Activated naive CD8-positive, alpha-beta T cell treated with anti-CD3 and anti-CD28 coated beads for 36 hours (primary cell): ENCODE data around the gene PRKCA. TPM values are rescaled to one million over a fixed set of nuclear protein-coding genes. Genes with fewer than 3 reads are reported as not detected.
"Not testable (repeated sequence)": the region's sequence is repeated elsewhere in the genome, so short reads cannot be mapped to it uniquely, and the experiment has no call there.

Source experiments
- DNase-seq: peaks from one replicate; pipeline ENCODE4 v3.0.0; 2021
- H3K27ac Mint-ChIP-seq: one replicate; pipeline ENCODE4 v1.8.0; 2022; ENCODE audit warnings: mild to moderate bottlenecking, moderate library complexity, mixed read lengths
- H3K27me3 Mint-ChIP-seq: one replicate; pipeline ENCODE4 v1.8.0; 2022; ENCODE audit warnings: mild to moderate bottlenecking, mixed read lengths
- H3K36me3 Mint-ChIP-seq: one replicate; pipeline ENCODE4 v1.8.0; 2021; ENCODE audit warnings: mild to moderate bottlenecking, mixed read lengths
- H3K4me1 Mint-ChIP-seq: one replicate; pipeline ENCODE4 v1.8.0; 2021; ENCODE audit warnings: mixed read lengths
- H3K4me3 Mint-ChIP-seq: one replicate; pipeline ENCODE4 v1.8.0; 2022; ENCODE audit warnings: mild to moderate bottlenecking, moderate library complexity, mixed read lengths
- H3K9me3 Mint-ChIP-seq: one replicate; pipeline ENCODE4 v1.8.0; 2022; ENCODE audit warnings: mixed read lengths
- total RNA-seq, 2 experiments: library from RNA; stranded (reverse); gene quantifications; one replicate each; pipeline ENCODE4 v1.2.3, GENCODE V29; 2021

The PRKCA gene
- total RNA-seq, 2 experiments from 2014 or later: 63.5 to 65.8 TPM

DNA sequence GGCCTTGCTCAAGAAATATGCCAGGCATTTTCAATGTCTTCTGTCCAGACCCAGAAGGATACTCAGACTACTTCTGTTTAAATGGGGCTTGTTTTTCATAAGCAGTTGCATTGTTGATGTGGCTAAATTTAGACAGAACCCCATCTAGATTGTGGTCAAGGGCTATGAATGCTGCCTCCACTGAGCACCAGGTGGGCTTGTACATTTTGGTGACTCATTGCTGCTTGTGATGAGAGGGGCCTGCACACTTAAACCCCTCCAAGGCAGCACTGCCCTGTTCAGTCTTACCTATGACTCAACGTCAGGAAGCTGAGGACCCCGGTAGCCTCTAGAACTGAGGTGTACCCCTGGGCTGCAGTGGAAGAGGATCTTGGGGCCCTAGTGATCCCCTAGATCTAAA, 144.0 kb downstream of the PRKCA start:
- H3K4me1 Mint-ChIP-seq: peaks cover 63% of the 10 kb centered on the region
- no peak overlapping the region for H3K27ac Mint-ChIP-seq
- no peak overlapping the region for H3K4me3 Mint-ChIP-seq
- H3K27me3 Mint-ChIP-seq: no peaks in the 10 kb centered on the region
- peaks cover 49% of the 10 kb centered on the region for H3K36me3 Mint-ChIP-seq
- H3K9me3 Mint-ChIP-seq: peaks cover 4% of the 10 kb centered on the region
- DNase-seq: no peak

DNA sequence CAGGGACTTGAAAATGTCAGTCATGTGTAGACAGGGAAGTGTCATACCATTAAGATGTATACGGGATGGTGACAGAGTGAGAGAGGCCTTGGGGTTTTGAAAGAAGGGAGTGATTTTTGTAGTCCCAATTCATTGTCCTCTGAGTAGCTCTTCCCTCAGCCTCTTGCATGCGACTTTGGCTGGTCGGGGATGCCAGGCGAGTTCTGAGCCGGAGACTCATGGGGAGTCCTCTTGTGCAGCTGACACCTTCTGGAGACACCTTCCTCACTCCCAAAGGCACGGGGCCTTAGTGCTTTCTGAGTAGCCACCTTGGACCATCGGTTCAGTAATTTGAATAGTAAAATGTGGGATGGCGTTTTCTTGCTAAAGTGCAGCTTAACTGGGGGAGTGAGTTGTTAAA, 144.7 kb downstream of the PRKCA start:
- H3K9me3 Mint-ChIP-seq: peaks cover 4% of the 10 kb centered on the region
- DNase-seq: no peak
- H3K27me3 Mint-ChIP-seq: no peaks in the 10 kb centered on the region
- H3K4me3 Mint-ChIP-seq: no peak overlapping the region
- no peak overlapping the region for H3K27ac Mint-ChIP-seq
- H3K4me1 Mint-ChIP-seq: peaks cover 59% of the 10 kb centered on the region
- H3K36me3 Mint-ChIP-seq: peaks cover 47% of the 10 kb centered on the region

DNA sequence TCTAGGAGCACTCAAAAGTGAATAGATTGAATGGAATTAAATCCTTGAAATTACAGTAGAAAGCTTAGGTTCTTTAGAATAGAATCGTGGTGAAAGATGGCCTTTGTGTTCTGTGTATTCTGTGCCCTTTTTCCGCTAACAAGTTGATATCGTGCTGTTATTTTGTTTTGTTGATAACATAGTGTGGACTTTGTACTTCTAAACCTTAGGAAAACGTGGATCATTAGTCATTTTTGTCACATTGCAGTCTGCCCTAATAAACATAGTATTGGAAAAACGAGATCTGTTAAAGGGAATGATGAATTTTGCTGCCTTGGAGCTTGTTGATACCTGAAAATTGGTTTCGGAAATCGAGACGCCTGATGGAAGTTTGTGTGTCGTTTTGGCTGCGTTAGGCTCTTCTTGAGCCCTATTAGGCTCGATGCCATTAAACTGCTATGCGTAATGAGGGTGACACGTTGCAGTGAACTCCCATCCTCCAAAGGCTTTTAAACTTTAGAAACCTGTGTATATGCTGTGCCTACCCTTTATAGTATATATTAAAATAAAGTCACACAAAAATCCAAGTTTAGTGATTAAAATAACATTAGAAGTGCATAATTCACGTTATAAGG, 145.7 kb downstream of the PRKCA start:
- H3K4me3 Mint-ChIP-seq: no peak overlapping the region
- peaks cover 54% of the 10 kb centered on the region for H3K4me1 Mint-ChIP-seq
- peaks cover 2% of the 10 kb centered on the region for H3K9me3 Mint-ChIP-seq
- no peak overlapping the region for H3K27ac Mint-ChIP-seq
- no peak for DNase-seq
- H3K27me3 Mint-ChIP-seq: no peaks in the 10 kb centered on the region
- peaks cover 40% of the 10 kb centered on the region for H3K36me3 Mint-ChIP-seq

DNA sequence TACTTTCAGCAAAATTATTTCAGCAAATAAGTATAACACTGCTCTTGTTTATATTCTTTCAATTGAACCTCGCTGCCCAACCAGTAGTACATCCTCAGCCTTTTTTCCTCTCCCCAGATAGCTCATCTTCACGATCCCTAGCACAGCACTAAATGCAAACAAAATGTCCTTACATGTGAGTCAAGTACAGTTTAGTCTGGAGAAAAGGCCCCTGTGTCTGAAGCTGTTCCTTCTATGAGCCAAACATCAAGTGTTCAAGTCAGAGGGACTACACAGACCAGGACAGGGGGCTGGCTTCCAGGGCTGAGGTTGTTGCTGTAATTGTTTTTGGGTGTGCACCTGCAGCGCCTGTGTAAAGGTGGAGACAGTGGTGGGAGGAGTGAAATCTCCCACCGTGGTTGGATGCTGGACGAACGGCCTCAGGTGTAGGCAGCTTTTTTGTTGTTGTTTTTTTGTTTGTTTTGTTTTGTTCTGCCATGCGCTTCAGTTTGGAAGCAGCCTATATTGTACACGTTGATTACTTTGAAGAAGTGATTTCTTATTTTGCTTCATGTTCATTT, 147.1 kb downstream of the PRKCA start:
- Mint-ChIP-seq H3K4me3 (no peak overlapping the region), H3K36me3 (peaks cover 38% of the 10 kb centered on the region), H3K27ac (peak overlapping the region; percentile 16), H3K4me1 (peaks cover 49% of the 10 kb centered on the region), H3K27me3 (no peaks in the 10 kb centered on the region), H3K9me3 (peaks cover 3% of the 10 kb centered on the region)
- DNase-seq: no peak

DNA sequence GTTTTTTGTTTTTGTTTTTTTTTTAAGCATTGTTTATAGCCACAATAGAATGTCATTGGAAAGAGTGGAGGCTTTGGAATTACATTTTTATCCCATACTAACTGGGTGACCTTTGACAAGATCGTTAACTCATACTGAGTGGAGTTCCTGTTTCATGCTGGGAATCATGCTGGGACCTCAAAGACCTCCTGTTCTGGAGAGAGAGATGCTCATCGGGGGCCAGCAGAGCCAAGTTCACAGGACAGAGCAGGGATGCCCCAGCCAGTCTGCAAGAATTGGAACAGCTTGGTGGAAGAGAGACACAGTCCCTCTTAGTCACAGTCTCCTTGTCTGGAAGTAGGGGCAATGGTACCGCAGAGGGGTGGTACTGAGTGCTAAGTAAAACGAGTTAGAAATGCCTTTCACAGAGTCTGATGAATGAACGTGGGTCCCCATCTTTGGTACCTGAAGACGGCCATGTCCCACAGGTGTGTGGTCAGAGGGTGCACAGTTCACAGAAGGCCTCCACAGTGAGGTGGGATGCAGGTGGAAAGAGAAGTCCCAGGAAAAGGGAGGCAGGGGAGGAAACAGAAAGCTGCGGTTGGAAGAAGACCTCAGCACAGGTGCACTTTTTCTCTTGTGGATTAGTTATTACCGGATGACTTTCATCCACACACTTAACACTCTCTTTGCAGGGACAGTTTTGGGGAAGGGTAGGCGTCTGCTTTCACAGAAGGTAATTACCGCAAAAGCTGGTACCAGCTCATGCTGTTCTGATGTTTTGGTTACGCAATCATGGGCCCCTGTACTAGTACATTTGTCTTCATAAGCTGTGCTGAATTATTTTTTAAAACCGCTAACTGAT, 147.8 kb downstream of the PRKCA start:
- H3K36me3 Mint-ChIP-seq: peaks cover 37% of the 10 kb centered on the region
- H3K27ac Mint-ChIP-seq: peak overlapping the region; percentile 54
- no peak overlapping the region for H3K4me3 Mint-ChIP-seq
- H3K9me3 Mint-ChIP-seq: peaks cover 1% of the 10 kb centered on the region
- H3K27me3 Mint-ChIP-seq: no peaks in the 10 kb centered on the region
- DNase-seq: no peak
- peaks cover 44% of the 10 kb centered on the region for H3K4me1 Mint-ChIP-seq

DNA sequence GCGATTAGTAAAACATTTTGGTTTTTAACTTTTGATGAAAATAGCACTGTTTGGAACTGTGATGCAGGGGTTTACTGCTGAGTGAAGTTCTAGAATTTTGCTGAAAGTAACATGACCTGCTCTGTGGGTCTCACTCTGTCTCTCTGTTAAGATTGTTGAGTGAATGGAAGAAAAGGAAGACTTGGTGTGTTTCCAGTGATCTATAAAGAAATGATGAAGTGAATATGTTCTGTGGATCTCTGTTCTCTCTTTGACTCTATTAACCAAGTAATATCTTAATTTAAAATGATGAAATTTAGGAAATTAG, 148.4 kb downstream of the PRKCA start:
- H3K27me3 Mint-ChIP-seq: no peaks in the 10 kb centered on the region
- peaks cover 3% of the 10 kb centered on the region for H3K9me3 Mint-ChIP-seq
- peaks cover 37% of the 10 kb centered on the region for H3K36me3 Mint-ChIP-seq
- no peak for DNase-seq
- peaks cover 41% of the 10 kb centered on the region for H3K4me1 Mint-ChIP-seq
- peak overlapping the region; percentile 54 for H3K27ac Mint-ChIP-seq
- H3K4me3 Mint-ChIP-seq: no peak overlapping the region

DNA sequence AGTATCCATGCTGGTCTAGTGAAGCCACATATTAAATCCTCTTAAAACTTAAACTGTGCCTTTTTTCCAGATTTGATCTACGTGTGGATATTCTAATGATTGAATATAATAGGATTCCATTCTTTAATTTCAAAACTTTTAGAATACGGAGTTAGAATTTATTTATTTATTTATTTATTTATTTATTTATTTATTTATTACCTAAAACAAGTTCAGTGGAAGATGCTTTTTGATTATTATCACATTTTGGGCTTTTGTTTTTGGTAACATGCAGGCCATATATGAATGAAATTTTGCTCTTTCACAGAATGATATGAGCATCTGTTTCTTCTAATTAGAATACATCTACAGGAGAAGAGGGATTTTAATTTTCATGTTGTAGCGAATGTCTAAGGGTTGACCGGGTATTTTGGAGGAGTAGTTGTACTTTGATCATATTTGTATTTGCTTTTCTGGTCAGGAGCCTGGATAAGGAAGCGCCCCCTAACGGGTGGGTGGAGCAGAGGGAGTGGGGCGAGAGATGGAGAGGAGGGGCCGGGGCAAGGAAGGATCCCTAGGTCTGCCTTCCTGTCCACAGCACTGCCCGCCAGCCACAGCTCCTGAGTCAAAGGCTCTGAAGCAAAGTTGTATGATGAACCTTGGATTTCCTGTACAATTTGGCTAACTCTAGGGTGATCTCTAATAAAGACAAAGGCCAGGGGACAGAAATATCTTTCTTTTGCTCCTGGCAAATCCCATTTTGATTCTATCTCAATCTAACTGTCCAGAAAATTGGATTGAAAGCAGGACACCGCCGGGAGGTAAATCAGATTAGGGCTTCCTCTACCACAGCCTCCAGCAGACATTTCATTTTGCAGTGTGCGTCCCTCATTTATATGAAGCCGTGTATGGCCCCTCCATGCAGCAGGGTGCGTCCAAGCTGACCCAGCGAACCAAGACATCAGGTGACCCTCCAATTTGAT, 149.1 kb downstream of the PRKCA start:
- H3K9me3 Mint-ChIP-seq: peaks cover 4% of the 10 kb centered on the region
- H3K27me3 Mint-ChIP-seq: no peaks in the 10 kb centered on the region
- DNase-seq: no peak
- no peak overlapping the region for H3K27ac Mint-ChIP-seq
- peaks cover 37% of the 10 kb centered on the region for H3K36me3 Mint-ChIP-seq
- peaks cover 35% of the 10 kb centered on the region for H3K4me1 Mint-ChIP-seq
- no peak overlapping the region for H3K4me3 Mint-ChIP-seq

DNA sequence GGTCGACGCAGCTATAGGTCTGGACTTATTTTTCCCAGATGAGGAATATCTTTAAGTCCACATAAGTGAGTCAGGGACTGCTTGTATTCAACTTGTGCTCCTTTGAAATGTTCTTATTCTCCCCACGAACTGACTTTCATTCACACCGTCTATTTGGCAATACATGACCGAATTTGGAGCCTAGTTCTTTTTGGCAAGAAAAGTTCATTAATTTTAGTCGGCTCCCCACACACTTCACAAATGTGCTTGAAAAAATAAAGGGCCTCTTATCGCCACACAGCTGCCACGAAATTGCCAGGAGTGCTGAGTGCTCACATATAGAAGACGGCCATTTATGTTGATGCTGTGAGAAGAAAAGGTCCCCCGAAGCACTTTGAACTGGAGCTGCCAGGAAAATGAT, 152.6 kb downstream of the PRKCA start:
- H3K27ac Mint-ChIP-seq: no peak overlapping the region
- peaks cover 12% of the 10 kb centered on the region for H3K4me1 Mint-ChIP-seq
- peaks cover 12% of the 10 kb centered on the region for H3K9me3 Mint-ChIP-seq
- no peak for DNase-seq
- H3K36me3 Mint-ChIP-seq: peaks cover 56% of the 10 kb centered on the region
- H3K4me3 Mint-ChIP-seq: no peak overlapping the region
- H3K27me3 Mint-ChIP-seq: no peaks in the 10 kb centered on the region

DNA sequence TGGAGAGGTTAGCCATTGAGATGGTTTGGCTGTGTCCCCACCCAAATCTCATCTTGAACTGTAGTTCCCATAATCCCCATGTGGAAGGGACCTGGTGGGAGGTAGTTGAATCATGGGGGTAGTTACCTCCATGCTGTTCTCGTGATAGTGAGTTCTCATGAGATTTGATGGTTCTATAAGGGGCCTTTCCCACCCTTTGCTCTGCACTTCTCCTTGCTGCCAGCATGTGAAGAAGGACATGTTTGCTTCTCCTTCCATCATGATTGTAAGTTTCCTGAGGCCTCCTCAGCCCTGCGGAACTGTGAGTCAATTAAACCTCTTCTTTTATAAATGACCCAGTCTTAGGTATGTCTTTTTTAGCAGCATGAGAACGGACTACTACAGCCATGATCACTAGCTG, 155.1 kb downstream of the PRKCA start:
- not testable (repeated sequence) for DNase-seq, H3K27ac Mint-ChIP-seq, H3K4me3 Mint-ChIP-seq, H3K27me3 Mint-ChIP-seq
- Mint-ChIP-seq H3K36me3 (peaks cover 65% of the 10 kb centered on the region), H3K9me3 (peaks cover 12% of the 10 kb centered on the region), H3K4me1 (peaks cover 14% of the 10 kb centered on the region)

DNA sequence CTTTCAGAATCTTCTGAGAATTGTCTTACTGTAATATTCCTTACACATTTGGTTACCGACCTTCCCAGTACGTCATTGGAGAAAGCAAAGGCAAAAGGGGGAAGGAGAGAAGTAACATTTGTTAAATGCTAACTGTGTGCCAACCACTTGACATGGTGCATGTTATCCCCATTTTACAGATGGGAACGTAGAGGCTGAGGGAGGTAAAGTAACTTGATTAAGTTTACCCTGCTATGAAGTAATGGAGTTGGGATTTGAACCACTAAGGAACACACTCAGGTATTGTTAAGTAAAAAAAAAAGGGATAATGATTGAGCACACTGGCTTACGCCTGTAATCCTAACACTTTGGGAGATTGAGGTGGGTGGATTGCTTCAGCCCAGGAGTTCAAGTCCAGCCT, 156.4 kb downstream of the PRKCA start:
- H3K4me1 Mint-ChIP-seq: peaks cover 20% of the 10 kb centered on the region

DNA sequence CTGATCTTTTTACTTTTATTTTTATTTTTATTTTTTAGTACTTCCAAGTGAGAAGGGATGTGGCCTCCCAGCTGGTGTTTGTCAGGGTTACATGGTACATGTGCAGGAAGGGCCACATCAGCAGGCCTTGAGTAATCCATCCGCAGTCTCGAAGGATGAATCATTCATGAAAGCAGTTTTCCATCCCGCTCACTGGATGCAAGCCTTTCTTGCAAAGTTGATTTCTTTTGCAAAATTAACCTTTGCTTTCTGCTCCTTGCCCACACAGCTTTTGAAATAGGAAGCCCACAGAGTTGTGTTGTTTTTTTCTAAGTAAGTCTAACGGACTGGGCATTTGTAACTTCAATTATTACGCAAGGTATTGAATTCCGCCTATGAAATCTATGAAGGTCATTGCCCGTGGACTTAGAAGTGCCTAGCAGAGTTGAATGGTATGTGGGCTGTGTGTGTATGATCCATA, 157.4 kb downstream of the PRKCA start:
- Mint-ChIP-seq H3K27ac (no peak overlapping the region), H3K36me3 (peaks cover 57% of the 10 kb centered on the region), H3K9me3 (peaks cover 11% of the 10 kb centered on the region), H3K4me3 (no peak overlapping the region), H3K27me3 (no peaks in the 10 kb centered on the region), H3K4me1 (peaks cover 20% of the 10 kb centered on the region)
- DNase-seq: no peak

More for the DNA sequence above, 156.4 kb downstream of the PRKCA start:
- no peak for DNase-seq
- peaks cover 63% of the 10 kb centered on the region for H3K36me3 Mint-ChIP-seq
- no peak overlapping the region for H3K27ac Mint-ChIP-seq
- H3K9me3 Mint-ChIP-seq: peaks cover 12% of the 10 kb centered on the region
- H3K27me3 Mint-ChIP-seq: no peaks in the 10 kb centered on the region
- H3K4me3 Mint-ChIP-seq: no peak overlapping the region

DNA sequence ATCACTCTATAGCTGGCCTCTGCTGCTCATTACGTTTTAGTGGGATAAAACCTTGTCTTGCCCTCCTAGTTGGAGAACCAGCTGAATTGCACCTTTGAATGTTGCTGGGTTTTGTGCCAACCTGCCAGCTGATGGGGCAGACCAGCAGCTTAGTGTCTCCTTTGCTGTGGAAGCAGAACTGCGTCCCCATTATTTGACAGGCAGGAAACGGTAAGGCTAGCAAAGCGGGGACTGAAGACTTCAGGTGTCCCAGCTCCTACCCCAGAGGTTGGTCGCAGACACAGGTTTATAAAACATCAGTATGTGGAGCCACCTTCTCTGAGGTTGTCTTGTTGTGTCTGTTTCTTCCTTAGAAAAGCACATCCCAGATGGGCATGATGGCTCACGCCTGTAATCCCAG, 158.1 kb downstream of the PRKCA start:
- Mint-ChIP-seq H3K27ac (no peak overlapping the region), H3K4me1 (peaks cover 22% of the 10 kb centered on the region), H3K9me3 (peaks cover 11% of the 10 kb centered on the region), H3K36me3 (peaks cover 50% of the 10 kb centered on the region), H3K27me3 (no peaks in the 10 kb centered on the region), H3K4me3 (no peak overlapping the region)
- DNase-seq: no peak

DNA sequence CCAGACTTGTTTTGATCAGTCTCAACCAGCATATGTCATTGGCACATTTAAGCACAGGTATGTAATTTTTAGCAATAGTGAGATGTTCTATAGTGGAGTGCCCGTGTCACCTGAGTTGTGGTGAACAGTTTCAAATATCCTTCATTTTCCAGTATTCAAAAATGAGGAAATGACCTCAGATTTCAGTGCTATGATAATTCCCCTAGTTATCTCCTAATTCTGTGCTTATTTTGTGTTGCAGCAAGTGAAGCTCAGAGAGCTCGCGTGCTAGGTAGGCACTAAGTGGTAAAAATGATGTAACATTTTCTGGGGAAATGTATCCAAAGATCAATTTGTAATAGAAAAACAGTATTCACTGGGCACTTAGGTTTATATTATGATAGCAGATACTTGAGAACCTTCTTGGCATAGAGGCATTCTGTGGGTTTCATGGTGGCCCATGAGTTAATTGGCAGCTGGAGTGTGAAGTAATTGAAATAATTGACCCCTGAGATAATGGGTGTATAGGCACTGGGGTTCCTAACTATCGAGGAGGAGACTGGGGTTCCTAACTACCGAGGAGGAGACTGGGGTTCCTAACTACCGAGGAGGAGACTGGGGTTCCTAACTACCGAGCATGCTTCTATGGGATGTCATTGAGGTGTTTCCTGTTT, 159.1 kb downstream of the PRKCA start:
- Mint-ChIP-seq H3K36me3 (peaks cover 45% of the 10 kb centered on the region), H3K4me3 (no peak overlapping the region), H3K9me3 (peaks cover 8% of the 10 kb centered on the region), H3K27ac (no peak overlapping the region), H3K27me3 (no peaks in the 10 kb centered on the region), H3K4me1 (peaks cover 30% of the 10 kb centered on the region)
- no peak for DNase-seq

DNA sequence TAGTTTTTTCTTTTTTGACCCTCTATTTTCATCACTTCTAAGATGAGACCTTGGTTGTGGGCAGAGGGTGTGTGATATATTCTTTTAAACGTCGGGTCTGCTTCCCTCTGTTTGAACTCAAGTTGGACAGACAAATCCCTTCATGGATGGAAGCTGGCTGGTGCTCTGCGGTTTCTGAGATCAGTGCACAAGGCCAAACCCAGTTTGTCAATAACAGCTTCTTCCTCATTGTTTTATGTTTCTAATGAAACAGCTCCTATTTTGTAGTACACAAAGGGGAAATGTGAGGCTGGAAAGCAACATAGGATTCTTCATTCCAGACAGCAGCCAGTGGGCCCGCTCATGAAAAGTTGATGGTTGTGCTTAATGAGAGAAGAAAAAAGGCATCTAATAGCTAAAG, 159.6 kb downstream of the PRKCA start:
- Mint-ChIP-seq H3K4me3 (no peak overlapping the region), H3K9me3 (peaks cover 4% of the 10 kb centered on the region), H3K4me1 (peaks cover 35% of the 10 kb centered on the region), H3K36me3 (peaks cover 42% of the 10 kb centered on the region), H3K27me3 (no peaks in the 10 kb centered on the region), H3K27ac (no peak overlapping the region)
- no peak for DNase-seq
